NB4 (cell line): ENCODE results near the gene NRL.

Experiments
- CTCF ChIP-seq: IDR thresholded peaks from one replicate; pipeline ENCODE4 v1.5.1; 2012; ENCODE audit warnings: low read depth, low read length
- MAX ChIP-seq: IDR thresholded peaks from 2 replicates; pipeline ENCODE4 v1.6.1; 2011; ENCODE audit warnings: low read depth, low read length
- POLR2A ChIP-seq: IDR thresholded peaks from 2 replicates; pipeline ENCODE4 v1.6.1; 2011; ENCODE audit warnings: mild to moderate bottlenecking; ENCODE audit not compliant: insufficient read length; ENCODE audit errors: extremely low read depth

GRCh38 chr14:24150993-24151392, 36.2 kb upstream of the NRL start:
- TF ChIP-seq CTCF (no peak), MAX (no peak), POLR2A (no peak)
